GM12878 (cell line): ENCODE measurements around the gene APCS. TPM values are rescaled to one million over a fixed set of nuclear protein-coding genes. Genes with fewer than 3 reads are reported as not detected.

Experiments
- ATAC-seq: fragments of 200-7000 bp; cut with Tn5 transposase; 3 replicates; pipeline ENCODE4 v1.9.1; 2020; ENCODE audit warnings: mild to moderate bottlenecking, moderate library complexity
- BruUV-seq: library from RNA; stranded (reverse); fragments of 400-500 nt; replicated peaks from 2 replicates; lab custom pipeline; 2021; lab: Mats Ljungman, UMichigan
- CTCF ChIA-PET: fragments of 300-600 bp; sonication (Branson Sonifier 250); formaldehyde crosslinking; extraction: SDS; loops from one replicate; lab custom pipeline; 2021; ENCODE audit warnings: inconsistent platforms; lab: Yijun Ruan, JAX
- POLR2A ChIA-PET: fragments of 350-600 bp; formaldehyde crosslinking; extraction: SDS; loops from one replicate; lab custom pipeline; 2021; ENCODE audit warnings: inconsistent platforms; lab: Charles Lee
- RAD21 ChIA-PET: fragments of 300-600 bp; sonication (Branson Sonifier 250); formaldehyde crosslinking; loops from one replicate; lab custom pipeline; 2023; ENCODE audit warnings: antibody characterized with exemption; ENCODE audit not compliant: unreplicated experiment; lab: Charles Lee
- SMC1A ChIA-PET: fragments of 300-600 bp; sonication (Branson Sonifier 250); formaldehyde crosslinking; loops from one replicate; lab custom pipeline; 2023; ENCODE audit not compliant: unreplicated experiment, uncharacterized antibody; lab: Charles Lee
- DNase-seq: peaks from one replicate; pipeline ENCODE4 v3.0.0-alpha.2; 2011; ENCODE audit warnings: low read depth, low spot score
- FAIRE-seq: peaks from 3 replicates; lab custom pipeline; 2011; peaks lifted over from hg19 to GRCh38; lab: Jason Lieb, UNC
- H2AFZ ChIP-seq: 2 replicates; pipeline ENCODE4 v1.6.0; 2011; ENCODE audit warnings: low read depth, low read length, control low read depth; ENCODE audit not compliant: control insufficient read depth
- H3K27ac ChIP-seq: 2 replicates; pipeline ENCODE4 v1.5.1; 2011; ENCODE audit warnings: control low read depth; ENCODE audit not compliant: control insufficient read depth, insufficient read depth
- H3K27me3 ChIP-seq, 2 experiments: replicated peaks in 1 of 2; 2 replicates each; pipeline versions ENCODE4 v1.6.0 to v1.6.1; 2011; ENCODE audit warnings: low read length in 1 of 2; ENCODE audit not compliant: control insufficient read depth in 2 of 2, insufficient read depth in 2 of 2
- H3K36me3 ChIP-seq, 2 experiments: 2 replicates each; pipeline ENCODE4 v1.5.1; 2011; ENCODE audit warnings: low read length in 1 of 2; ENCODE audit not compliant: control insufficient read depth in 2 of 2, insufficient read depth in 2 of 2
- H3K4me1 ChIP-seq: 2 replicates; pipeline ENCODE4 v1.6.1; 2011; ENCODE audit warnings: mild to moderate bottlenecking, low read length, moderate library complexity, mixed read lengths; ENCODE audit not compliant: control insufficient read depth, insufficient read depth
- H3K4me2 ChIP-seq: 2 replicates; pipeline ENCODE4 v1.6.0; 2011; ENCODE audit warnings: control low read depth; ENCODE audit not compliant: control insufficient read depth, insufficient read depth
- H3K4me3 ChIP-seq: fragments of 200-600 bp; sonication (generic); 2 replicates; pipeline ENCODE4 v1.5.1; 2016
- H3K79me2 ChIP-seq: 2 replicates; pipeline ENCODE4 v1.6.0; 2011; ENCODE audit warnings: low read length; ENCODE audit not compliant: control insufficient read depth, insufficient read depth
- H3K9ac ChIP-seq: 2 replicates; pipeline ENCODE4 v1.8.0; 2011; ENCODE audit warnings: low read length, control low read depth, mixed read lengths; ENCODE audit not compliant: control insufficient read depth, insufficient read depth
- H3K9me3 ChIP-seq: replicated peaks from 3 replicates; pipeline ENCODE4 v1.5.1; 2011; ENCODE audit warnings: mild to moderate bottlenecking, low read length; ENCODE audit not compliant: control insufficient read depth, insufficient read depth
- H4K20me1 ChIP-seq: 2 replicates; pipeline ENCODE4 v1.6.0; 2011; ENCODE audit not compliant: control insufficient read depth, insufficient read depth
- BACH1 ChIP-seq: fragments of 450-650 bp; IDR thresholded peaks from 2 replicates; pipeline ENCODE4 v1.6.1; 2017; ENCODE audit warnings: mild to moderate bottlenecking, borderline replicate concordance
- CHD1 ChIP-seq: IDR thresholded peaks from 2 replicates; pipeline ENCODE4 v1.6.1; 2012; ENCODE audit warnings: low read depth, low read length, improper control_type of control experiment
- GATAD2B ChIP-seq: fragments of 450-650 bp; conservative IDR thresholded peaks from 2 replicates; pipeline ENCODE4 v1.6.1; 2017; ENCODE audit warnings: low read depth, mild to moderate bottlenecking, moderate library complexity
- IRF5 ChIP-seq: fragments of 450-650 bp; IDR thresholded peaks from 2 replicates; pipeline ENCODE4 v1.6.1; 2017; ENCODE audit warnings: borderline replicate concordance
- NR2C1 ChIP-seq: fragments of 450-650 bp; IDR thresholded peaks from 2 replicates; pipeline ENCODE4 v1.6.1; 2017; ENCODE audit warnings: antibody characterized with exemption, mild to moderate bottlenecking, moderate library complexity
- POU2F2 ChIP-seq: IDR thresholded peaks from 3 replicates; pipeline ENCODE4 v1.6.1; 2011; ENCODE audit warnings: low read depth, mild to moderate bottlenecking, low read length, borderline replicate concordance
- PRDM15 ChIP-seq: fragments of 450-650 bp; formaldehyde crosslinking; IDR thresholded peaks from 2 replicates; pipeline ENCODE4 v1.4.0; 2020; ENCODE audit warnings: mild to moderate bottlenecking, moderate library complexity
- RCOR1 ChIP-seq: conservative IDR thresholded peaks from 2 replicates; pipeline ENCODE4 v1.6.1; 2012; ENCODE audit warnings: low read depth, low read length, improper control_type of control experiment
- SMC3 ChIP-seq: IDR thresholded peaks from 2 replicates; pipeline ENCODE4 v1.6.1; 2011; ENCODE audit warnings: low read length, improper control_type of control experiment, borderline replicate concordance
- SPI1 ChIP-seq: IDR thresholded peaks from 2 replicates; pipeline ENCODE4 v1.6.1; 2011; ENCODE audit warnings: low read depth, mild to moderate bottlenecking, low read length, moderate library complexity, borderline replicate concordance; ENCODE audit not compliant: insufficient read depth
- SRF ChIP-seq, 2 experiments: IDR thresholded peaks; 2 replicates each; pipeline ENCODE4 v1.6.1; 2011; ENCODE audit warnings: low read depth in 2 of 2, low read length in 2 of 2, mild to moderate bottlenecking in 1 of 2, moderate library complexity in 1 of 2
- ZNF274 ChIP-seq: IDR thresholded peaks from one replicate; pipeline ENCODE4 v1.8.0; 2011; ENCODE audit not compliant: insufficient read length, insufficient read depth
- WGBS: methylation state at CpG from one replicate; pipeline ENCODE4 v1.1.6; 2016; ENCODE audit warnings: low lambda C conversion rate; ENCODE audit not compliant: insufficient replicate concordance, insufficient coverage; ENCODE audit errors: missing lambda C conversion rate; 5-methylcytosine and 5-hydroxymethylcytosine counted together
- in situ Hi-C: fragments of 300-500 bp; cut with MboI; formaldehyde crosslinking; loops from 9 replicates; pipeline ENCODE4 v1.14.3; 2018; ENCODE audit warnings: mixed read lengths
- intact Hi-C: fragments of 100-400 bp; cut with micrococcal nuclease; formaldehyde crosslinking; loops from one replicate; pipeline ENCODE4 v1.14.2; 2022; ENCODE audit not compliant: unreplicated experiment
- polyA plus RNA-seq, 11 experiments: library from polyadenylated mRNA; depleted of rRNA in 4 of 11; unstranded in 6 of 11; stranded (reverse) in 5 of 11; fragments of >200 nt; fragmentation: Nextera tagmentation in 4 of 11; fragmentation: Illumina TruSeq in 1 of 11; extraction: Ambion mirVana in 4 of 11; extraction: Trizol in 1 of 11; gene quantifications; 1 replicate in 1 of 11; 2 replicates in 10 of 11; pipeline versions ENCODE4 v1.2.1 to v1.2.3, GENCODE V29; 2011 to 2016; ENCODE audit warnings: inconsistent platforms in 2 of 11, missing spikeins in 2 of 11, low read depth in 1 of 11
- total RNA-seq, 4 experiments: library from RNA; depleted of rRNA in 3 of 4; stranded (reverse); fragments of >200 nt in 3 of 4; fragmentation: Illumina TruSeq in 1 of 4; extraction: Trizol in 1 of 4; gene quantifications; 2 replicates each; pipeline versions ENCODE4 v1.2.1 to v1.2.3, GENCODE V29; 2013 to 2021
- TF ChIP-seq, protein P1 (sequence below): fragments of 450-650 bp; formaldehyde crosslinking; IDR thresholded peaks from 2 replicates; pipeline ENCODE4 v1.4.0; 2022; ENCODE audit warnings: mild to moderate bottlenecking, moderate library complexity

The APCS gene
- total and polyA plus RNA-seq, 10 of the 15 experiments (the other 5 are each of a cell fraction or from before 2014, with no cell fraction given), result 0.23 TPM; not detected in 9

GRCh38 chr1:159600894-159601293, 13.3 kb downstream of the APCS start (continued):
- TF ChIP-seq PRDM15 (no peak), RCOR1 (no peak), SRF (IDR thresholded peaks at IDR 0.05; ENCODE audit: low read depth in 2 of 2, low read length in 2 of 2) (no peak), BACH1 (no peak)

- no peaks in the 10 kb centered on the region for H3K36me3 ChIP-seq
- no peaks in the 10 kb centered on the region for H4K20me1 ChIP-seq
- H3K9ac ChIP-seq, result no peak overlapping the region
- DNase-seq (no peak), FAIRE-seq (no peak), ATAC-seq (no peak)
- H3K4me3 ChIP-seq, result no peak overlapping the region
- no peaks in the 10 kb centered on the region for H3K79me2 ChIP-seq
- in situ Hi-C loops, result no loop called here
- ChIA-PET CTCF (no interaction called here), SMC1A (no interaction called here), RAD21 (no interaction called here), POLR2A (no interaction called here)
- WGBS, result 23% methylated on average over 5 of the region's 5 CpGs
- no TSS peak for BruUV-seq
- H3K9me3 ChIP-seq, result no peaks in the 10 kb centered on the region
- no peaks in the 10 kb centered on the region for H3K4me1 ChIP-seq
- no peaks in the 10 kb centered on the region for H3K27me3 ChIP-seq
- H3K4me2 ChIP-seq, result no peak overlapping the region
- H3K27ac ChIP-seq, result no peak overlapping the region
- no peak overlapping the region for H2AFZ ChIP-seq
- intact Hi-C loops, result no loop called here
- TF ChIP-seq NR2C1, result no peak
- TF ChIP-seq CHD1, result no peak
- TF ChIP-seq, protein P1, sequence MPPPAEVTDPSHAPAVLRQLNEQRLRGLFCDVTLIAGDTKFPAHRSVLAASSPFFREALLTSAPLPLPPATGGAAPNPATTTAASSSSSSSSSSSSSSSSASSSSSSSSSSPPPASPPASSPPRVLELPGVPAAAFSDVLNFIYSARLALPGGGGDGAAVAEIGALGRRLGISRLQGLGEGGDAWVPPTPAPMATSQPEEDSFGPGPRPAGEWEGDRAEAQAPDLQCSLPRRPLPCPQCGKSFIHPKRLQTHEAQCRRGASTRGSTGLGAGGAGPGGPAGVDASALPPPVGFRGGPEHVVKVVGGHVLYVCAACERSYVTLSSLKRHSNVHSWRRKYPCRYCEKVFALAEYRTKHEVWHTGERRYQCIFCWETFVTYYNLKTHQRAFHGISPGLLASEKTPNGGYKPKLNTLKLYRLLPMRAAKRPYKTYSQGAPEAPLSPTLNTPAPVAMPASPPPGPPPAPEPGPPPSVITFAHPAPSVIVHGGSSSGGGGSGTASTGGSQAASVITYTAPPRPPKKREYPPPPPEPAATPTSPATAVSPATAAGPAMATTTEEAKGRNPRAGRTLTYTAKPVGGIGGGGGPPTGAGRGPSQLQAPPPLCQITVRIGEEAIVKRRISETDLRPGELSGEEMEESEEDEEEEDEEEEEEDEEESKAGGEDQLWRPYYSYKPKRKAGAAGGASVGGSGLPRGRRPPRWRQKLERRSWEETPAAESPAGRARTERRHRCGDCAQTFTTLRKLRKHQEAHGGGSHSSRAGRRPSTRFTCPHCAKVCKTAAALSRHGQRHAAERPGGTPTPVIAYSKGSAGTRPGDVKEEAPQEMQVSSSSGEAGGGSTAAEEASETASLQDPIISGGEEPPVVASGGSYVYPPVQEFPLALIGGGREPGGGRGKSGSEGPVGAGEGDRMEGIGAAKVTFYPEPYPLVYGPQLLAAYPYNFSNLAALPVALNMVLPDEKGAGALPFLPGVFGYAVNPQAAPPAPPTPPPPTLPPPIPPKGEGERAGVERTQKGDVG (CRISPR knock-in tag), result no peak
- TF ChIP-seq IRF5, result no peak
- no peak for TF ChIP-seq SPI1
- TF ChIP-seq ZNF274, result no peak
- TF ChIP-seq SMC3, result no peak
- no peak for TF ChIP-seq POU2F2
- no peak for TF ChIP-seq GATAD2B
Measured at GRCh38 chr1:159602501-159602999, 14.9 kb downstream of the APCS start.
